ENCODE results near the gene MFRP. TPM values are rescaled to one million over a fixed set of nuclear protein-coding genes. Genes with fewer than 3 reads are reported as not detected.

The MFRP gene
- total RNA-seq, 2 experiments from 2014 or later, result not detected

- peaks cover 18% of the 10 kb centered on the region for H3K4me1 Mint-ChIP-seq
- no peak overlapping the region for H3K4me3 Mint-ChIP-seq
- H3K27ac Mint-ChIP-seq, result no peak overlapping the region
- no peak for DNase-seq
- peaks cover 13% of the 10 kb centered on the region for H3K27me3 Mint-ChIP-seq
- H3K9me3 Mint-ChIP-seq, result no peaks in the 10 kb centered on the region
- no peaks in the 10 kb centered on the region for H3K36me3 Mint-ChIP-seq (ENCODE audit: low read depth)
- POLR2A ChIA-PET, result interaction anchor here (0.7 kb wide), 1 partner anchor 13 kb away, joined by 3 read pairs; no protein-coding TSS in a partner anchor
- CTCF ChIA-PET, result interaction anchor here (1.2 to 11.3 kb wide), 4 partner anchors 9 to 103 kb away, joined by 4 to 115 read pairs (median 6); partner anchors contain the start of gene USP2
Observed at GRCh38 chr11:119371067-119371601, 24.6 kb upstream of the MFRP start.

- DNase-seq, result no peak
- Mint-ChIP-seq H3K4me1 (peaks cover 18% of the 10 kb centered on the region), H3K9me3 (no peaks in the 10 kb centered on the region), H3K36me3 (ENCODE audit: low read depth) (no peaks in the 10 kb centered on the region), H3K27ac (no peak overlapping the region), H3K27me3 (peaks cover 16% of the 10 kb centered on the region), H3K4me3 (no peak overlapping the region)
- ChIA-PET CTCF (interaction anchor here (1.2 to 11.3 kb wide), 4 partner anchors 8 to 104 kb away, joined by 4 to 115 read pairs (median 6); partner anchors contain the start of gene USP2), POLR2A (interaction anchor here (0.7 to 1.0 kb wide), 2 partner anchors 10 to 14 kb away, joined by 3 read pairs; no protein-coding TSS in a partner anchor)
Observed at GRCh38 chr11:119370486-119371046, 24.1 kb upstream of the MFRP start.

- CTCF ChIA-PET, result interaction anchor here (0.8 to 11.3 kb wide), 3 partner anchors 12 to 48 kb away, joined by 3 to 115 read pairs (median 3); partner anchors contain the start of gene USP2
- peaks cover 24% of the 10 kb centered on the region for H3K4me1 Mint-ChIP-seq
- no peaks in the 10 kb centered on the region for H3K9me3 Mint-ChIP-seq
- no peak overlapping the region for H3K27ac Mint-ChIP-seq
- H3K36me3 Mint-ChIP-seq (ENCODE audit: low read depth), result no peaks in the 10 kb centered on the region
- POLR2A ChIA-PET, result interaction anchor here (1.0 kb wide), 1 partner anchor 9 kb away, joined by 3 read pairs; no protein-coding TSS in a partner anchor
- peaks cover 28% of the 10 kb centered on the region for H3K27me3 Mint-ChIP-seq
- no peak overlapping the region for H3K4me3 Mint-ChIP-seq
- DNase-seq, result no peak
Observed at GRCh38 chr11:119369132-119369925, 22.8 kb upstream of the MFRP start.

- POLR2A ChIA-PET, result no interaction called here
Observed at GRCh38 chr11:119368121-119369034, 21.9 kb upstream of the MFRP start.

GRCh38 chr11:119367661-119368120, 21.2 kb upstream of the MFRP start:
- H3K36me3 Mint-ChIP-seq (ENCODE audit: low read depth), result no peaks in the 10 kb centered on the region
- ChIA-PET CTCF (interaction anchor here (1.2 to 11.3 kb wide), 2 partner anchors 11 to 13 kb away, joined by 3 to 115 read pairs; no protein-coding TSS in a partner anchor), POLR2A (no interaction called here)
- peaks cover 33% of the 10 kb centered on the region for H3K27me3 Mint-ChIP-seq
- H3K9me3 Mint-ChIP-seq, result no peaks in the 10 kb centered on the region
- H3K4me3 Mint-ChIP-seq, result no peak overlapping the region
- H3K4me1 Mint-ChIP-seq, result peaks cover 17% of the 10 kb centered on the region
- no peak for DNase-seq
- H3K27ac Mint-ChIP-seq, result no peak overlapping the region

More at GRCh38 chr11:119368121-119369034, 21.9 kb upstream of the MFRP start:
- Mint-ChIP-seq H3K4me3 (no peak overlapping the region), H3K27me3 (peaks cover 29% of the 10 kb centered on the region), H3K36me3 (ENCODE audit: low read depth) (no peaks in the 10 kb centered on the region), H3K27ac (no peak overlapping the region), H3K9me3 (no peaks in the 10 kb centered on the region), H3K4me1 (peaks cover 17% of the 10 kb centered on the region)
- CTCF ChIA-PET, result interaction anchor here (0.8 to 11.3 kb wide), 4 partner anchors 12 to 47 kb away, joined by 3 to 115 read pairs (median 3); partner anchors contain the start of gene USP2
- DNase-seq, result no peak

- POLR2A ChIA-PET, result no interaction called here
- H3K27me3 Mint-ChIP-seq, result peaks cover 41% of the 10 kb centered on the region
Observed at GRCh38 chr11:119366690-119367620, 20.4 kb upstream of the MFRP start.

GRCh38 chr11:119365071-119365591, 18.6 kb upstream of the MFRP start:
- CTCF ChIA-PET, result interaction anchor here (1.1 to 1.6 kb wide), 3 partner anchors 9 to 27 kb away, joined by 6 to 13 read pairs (median 6); partner anchors contain the start of gene USP2
- Mint-ChIP-seq H3K9me3 (no peaks in the 10 kb centered on the region), H3K4me3 (no peak overlapping the region), H3K4me1 (peaks cover 10% of the 10 kb centered on the region), H3K36me3 (ENCODE audit: low read depth) (no peaks in the 10 kb centered on the region), H3K27ac (no peak overlapping the region), H3K27me3 (peaks cover 42% of the 10 kb centered on the region)
- POLR2A ChIA-PET, result no interaction called here
- DNase-seq, result no peak

More at GRCh38 chr11:119366690-119367620, 20.4 kb upstream of the MFRP start:
- H3K9me3 Mint-ChIP-seq, result no peaks in the 10 kb centered on the region
- no peak overlapping the region for H3K4me3 Mint-ChIP-seq
- no peak overlapping the region for H3K27ac Mint-ChIP-seq
- H3K36me3 Mint-ChIP-seq (ENCODE audit: low read depth), result no peaks in the 10 kb centered on the region
- peaks cover 17% of the 10 kb centered on the region for H3K4me1 Mint-ChIP-seq
- CTCF ChIA-PET, result interaction anchor here (1.2 to 11.3 kb wide), 2 partner anchors 10 to 14 kb away, joined by 3 to 115 read pairs; no protein-coding TSS in a partner anchor
- DNase-seq, result no peak

GRCh38 chr11:119363851-119364590, 17.5 kb upstream of the MFRP start:
- Mint-ChIP-seq H3K27me3 (peaks cover 42% of the 10 kb centered on the region), H3K4me3 (peak overlapping the region; percentile 56), H3K27ac (no peak overlapping the region), H3K9me3 (no peaks in the 10 kb centered on the region), H3K36me3 (ENCODE audit: low read depth) (no peaks in the 10 kb centered on the region), H3K4me1 (peaks cover 17% of the 10 kb centered on the region)
- POLR2A ChIA-PET, result no interaction called here
- CTCF ChIA-PET, result interaction anchor here (1.1 to 1.6 kb wide), 3 partner anchors 8 to 26 kb away, joined by 6 to 13 read pairs (median 6); partner anchors contain the start of gene USP2
- peak; percentile 61 for DNase-seq

GRCh38 chr11:119363081-119363850, 16.8 kb upstream of the MFRP start:
- H3K4me3 Mint-ChIP-seq, result no peak overlapping the region
- H3K4me1 Mint-ChIP-seq, result peaks cover 17% of the 10 kb centered on the region
- H3K9me3 Mint-ChIP-seq, result no peaks in the 10 kb centered on the region
- ChIA-PET POLR2A (no interaction called here), CTCF (interaction anchor here (1.1 to 3.6 kb wide), 5 partner anchors 7 to 111 kb away, joined by 4 to 14 read pairs (median 6); no protein-coding TSS in a partner anchor)
- H3K27ac Mint-ChIP-seq, result no peak overlapping the region
- H3K36me3 Mint-ChIP-seq (ENCODE audit: low read depth), result no peaks in the 10 kb centered on the region
- no peak for DNase-seq
- peaks cover 42% of the 10 kb centered on the region for H3K27me3 Mint-ChIP-seq

GRCh38 chr11:119362741-119363080, 16.2 kb upstream of the MFRP start:
- Mint-ChIP-seq H3K9me3 (no peaks in the 10 kb centered on the region), H3K4me3 (no peak overlapping the region), H3K27me3 (peaks cover 41% of the 10 kb centered on the region), H3K27ac (no peak overlapping the region), H3K4me1 (peaks cover 17% of the 10 kb centered on the region), H3K36me3 (ENCODE audit: low read depth) (no peaks in the 10 kb centered on the region)
- DNase-seq, result no peak
- POLR2A ChIA-PET, result no interaction called here
- CTCF ChIA-PET, result interaction anchor here (0.7 to 3.6 kb wide), 9 partner anchors 8 to 112 kb away, joined by 3 to 14 read pairs (median 5); partner anchors contain the start of gene USP2

All from activated CD4-positive, alpha-beta memory T cell treated with anti-CD3 and anti-CD28 coated beads, Interleukin-2, amount 10 ng/mL, durations not matched to agents 7 days and 5 days (primary cell).